T47D (cell line): ENCODE results near the gene CRHBP.
A peak's percentile ranks its signal among the peaks of the same experiment; 100 is the strongest.
"Not testable (repeated sequence)": the region's sequence is repeated elsewhere in the genome, so short reads cannot be mapped to it uniquely, and the experiment has no call there.

ENCODE experiments used
- DNase-seq, 2 experiments: peaks; one replicate each; pipeline versions ENCODE4 v3.0.0 to v3.0.0-alpha.2; 2011 to 2012; ENCODE audit warnings: low read depth in 1 of 2, low spot score in 1 of 2
- JUND ChIP-seq: IDR thresholded peaks from 2 replicates; pipeline ENCODE4 v1.6.1; 2012; ENCODE audit warnings: low read depth
- in situ Hi-C: cut with HindIII; loops from 2 replicates; pipeline ENCODE4 v1.10.0; 2016; ENCODE audit warnings: low sequenced_read_pairs, low pct_unique_long_range_greater_than_20kb

CRHBP gene

DNA sequence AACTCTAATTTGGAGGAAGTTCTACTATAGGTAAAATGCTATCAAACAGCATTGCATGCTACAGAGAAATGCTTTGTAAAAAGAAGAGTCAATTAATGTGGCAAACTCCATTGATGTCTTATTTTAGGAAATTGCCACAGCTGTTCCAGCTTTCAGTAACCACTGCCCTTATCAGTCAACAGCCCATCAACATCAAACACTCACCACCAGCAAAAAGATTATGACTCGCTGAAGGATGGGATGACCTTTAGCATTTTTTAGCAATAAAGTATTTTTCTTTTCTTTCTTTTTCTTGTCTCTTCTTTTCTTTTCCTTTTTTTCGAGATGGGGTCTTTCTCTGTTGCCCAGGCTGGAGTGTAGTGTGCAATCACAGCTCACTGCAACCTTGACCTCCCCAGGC lies 26.0 kb downstream of the CRHBP start:
- TF ChIP-seq JUND: no peak
- in situ Hi-C loops: no loop called here
- no peak for DNase-seq

GRCh38 chr5:76980518-76981144 lies 27.8 kb downstream of the CRHBP start:
- in situ Hi-C loops: no loop called here
- TF ChIP-seq JUND: no peak

DNA sequence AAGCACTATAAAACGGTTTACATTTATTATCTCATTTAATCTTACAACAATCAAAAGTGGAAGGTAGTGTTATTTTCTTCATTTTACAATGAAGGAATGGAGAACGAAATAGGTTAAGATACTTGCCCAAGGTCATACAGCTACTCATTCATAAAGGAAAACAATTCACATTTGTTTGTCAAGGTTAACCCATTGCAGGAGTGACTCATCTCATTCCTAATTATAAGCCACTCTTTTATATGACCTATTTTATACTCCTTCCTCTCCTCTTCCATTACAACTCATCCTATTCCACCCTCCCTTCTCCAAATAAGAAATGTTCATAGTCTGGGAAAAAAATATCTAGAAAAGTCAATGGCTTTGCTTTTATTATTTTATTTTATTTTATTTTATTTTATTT lies 29.6 kb downstream of the CRHBP start:
- no peak for DNase-seq
- in situ Hi-C loops: no loop called here

More at GRCh38 chr5:76980518-76981144, 27.8 kb downstream of the CRHBP start:
- no peak for DNase-seq

DNA sequence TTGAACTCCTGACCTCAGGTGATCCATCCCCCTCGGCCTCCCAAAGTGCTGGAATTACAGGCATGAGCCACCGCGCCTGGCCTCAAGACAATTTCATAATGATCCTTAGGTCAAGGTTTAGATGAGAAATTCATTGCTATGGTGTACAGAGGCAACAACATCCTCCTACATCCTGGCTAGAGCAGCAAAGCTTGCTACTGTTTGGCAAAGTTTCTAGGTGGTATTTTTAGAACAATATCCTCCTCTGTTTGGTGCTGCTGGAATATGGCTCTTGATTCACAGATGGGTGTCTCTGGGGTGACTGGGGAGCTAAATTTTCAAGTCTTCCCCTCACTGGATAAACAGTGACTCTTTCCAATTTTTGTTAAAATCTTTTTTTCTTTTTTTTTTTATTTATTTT lies 30.6 kb downstream of the CRHBP start:
- DNase-seq: no peak
- TF ChIP-seq JUND: no peak
- in situ Hi-C loops: no loop called here

More for the DNA sequence above, 29.6 kb downstream of the CRHBP start:
- no peak for TF ChIP-seq JUND

- DNase-seq: no peak
- no peak for TF ChIP-seq JUND
- in situ Hi-C loops: no loop called here
Observed at GRCh38 chr5:76986825-76987526, 34.1 kb downstream of the CRHBP start.

GRCh38 chr5:76990899-76991459 lies 38.1 kb downstream of the CRHBP start:
- no peak for TF ChIP-seq JUND
- in situ Hi-C loops: no loop called here
- DNase-seq: peak in 1 of 2 experiments; percentile 21

GRCh38 chr5:76993436-76993835 lies 40.6 kb downstream of the CRHBP start:
- in situ Hi-C loops, DNase-seq: not testable (repeated sequence)

DNA sequence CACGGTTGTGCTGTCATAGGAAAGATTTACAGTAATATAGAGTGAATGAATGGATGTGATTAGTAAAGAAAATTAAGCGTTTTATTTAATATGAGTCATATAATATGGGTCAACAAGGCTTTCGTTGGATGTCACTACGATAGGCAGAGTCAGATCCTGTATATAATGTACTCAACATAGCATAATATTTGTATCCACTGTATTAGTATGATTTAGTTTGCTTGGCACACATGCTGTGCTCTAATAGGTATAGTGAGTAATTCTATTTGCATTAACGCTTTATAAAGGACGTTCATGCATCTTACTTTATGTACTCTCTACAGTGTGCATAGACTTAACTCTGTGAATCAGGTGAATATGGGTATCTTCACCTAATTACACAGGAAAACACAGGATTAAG lies 41.5 kb downstream of the CRHBP start:
- no peak for DNase-seq
- in situ Hi-C loops: no loop called here
- no peak for TF ChIP-seq JUND

DNA sequence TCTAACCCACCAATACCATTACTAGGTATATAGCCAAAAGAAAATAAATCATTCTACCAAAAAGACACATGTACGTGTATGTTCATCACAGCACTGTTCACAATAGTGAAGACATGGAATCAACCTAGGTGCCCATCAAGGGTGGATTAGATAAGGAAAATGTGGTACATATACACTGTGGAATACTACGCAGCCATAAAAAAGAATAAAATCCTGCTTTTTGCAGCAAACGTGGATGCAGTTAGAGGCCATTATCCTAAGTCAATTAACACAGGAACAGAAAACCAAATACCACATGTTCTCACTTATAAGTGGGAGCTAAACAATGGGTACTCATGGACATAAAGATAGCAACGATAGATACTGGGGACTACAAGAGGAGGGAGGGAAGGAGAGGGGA lies 45.4 kb downstream of the CRHBP start:
- DNase-seq, in situ Hi-C loops: not testable (repeated sequence)

DNA sequence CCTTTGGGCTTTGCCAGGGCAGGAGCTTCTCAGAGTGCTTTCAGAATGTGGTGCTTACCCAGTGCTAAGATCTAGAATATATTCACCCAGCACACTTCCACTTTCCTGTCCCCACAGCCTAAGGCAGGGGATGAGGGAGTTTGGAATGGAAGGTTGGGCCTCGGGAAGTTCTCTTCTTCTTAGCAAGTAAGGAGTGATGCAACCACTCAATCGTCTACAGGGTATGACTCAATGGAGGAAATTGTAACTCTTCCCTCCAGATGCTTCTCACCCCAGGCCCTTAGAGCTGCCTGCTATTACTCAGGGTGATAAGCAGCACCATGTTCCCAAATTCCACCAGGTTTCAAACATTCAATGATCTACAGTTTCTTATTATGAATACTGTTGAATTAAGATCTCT lies 46.6 kb downstream of the CRHBP start:
- in situ Hi-C loops: no loop called here
- TF ChIP-seq JUND: no peak
- DNase-seq: no peak

- in situ Hi-C loops: no loop called here
- no peak for DNase-seq
Observed at GRCh38 chr5:77003246-77003645, 50.4 kb downstream of the CRHBP start.

DNA sequence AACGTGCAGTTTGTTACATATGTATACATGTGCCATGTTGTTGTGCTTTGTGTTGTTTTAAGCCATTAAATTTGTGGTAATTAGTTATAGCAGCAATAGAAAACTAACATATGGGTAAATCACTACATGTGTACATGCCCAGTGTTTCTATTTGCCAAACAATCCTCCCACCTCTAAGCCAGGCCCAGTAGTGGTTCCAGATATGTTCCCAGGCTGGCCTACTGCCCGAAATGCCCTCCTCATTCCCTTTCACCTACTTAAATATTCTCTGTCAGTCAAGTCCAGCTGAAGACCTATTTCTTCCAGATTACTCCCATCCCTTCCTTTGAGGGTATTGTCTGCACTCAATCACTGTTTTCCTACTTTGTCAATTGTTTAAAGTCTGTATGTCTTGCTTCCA lies 53.3 kb downstream of the CRHBP start:
- TF ChIP-seq JUND: no peak
- in situ Hi-C loops: no loop called here
- no peak for DNase-seq

More at GRCh38 chr5:77003246-77003645, 50.4 kb downstream of the CRHBP start:
- TF ChIP-seq JUND: no peak

DNA sequence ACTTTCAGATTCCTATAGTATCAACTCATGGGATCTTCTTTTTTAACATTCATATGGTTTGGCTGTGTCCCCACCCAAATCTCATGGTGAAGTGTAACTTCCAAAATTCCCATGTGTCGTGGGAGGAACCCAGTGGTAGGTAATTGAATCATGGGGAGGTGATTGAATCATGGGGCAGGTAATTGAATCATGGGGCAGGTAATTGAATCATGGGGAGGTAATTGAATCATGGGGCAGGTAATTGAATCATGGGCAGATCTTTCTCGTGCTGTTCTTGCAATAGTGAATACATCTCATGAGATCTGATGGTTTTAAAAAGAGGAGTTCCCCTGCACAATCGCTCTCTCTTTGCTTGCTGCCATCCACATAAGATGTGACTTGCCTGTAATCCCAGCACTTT lies 55.6 kb downstream of the CRHBP start:
- in situ Hi-C loops: no loop called here
- DNase-seq: no peak
- no peak for TF ChIP-seq JUND
